NCI-H82 (cell line): ENCODE results near the gene NALCN.

Experiments
- DNase-seq: peaks from one replicate; lab custom pipeline; 2025; lab: John Stamatoyannopoulos, UW

Gene NALCN

DNA sequence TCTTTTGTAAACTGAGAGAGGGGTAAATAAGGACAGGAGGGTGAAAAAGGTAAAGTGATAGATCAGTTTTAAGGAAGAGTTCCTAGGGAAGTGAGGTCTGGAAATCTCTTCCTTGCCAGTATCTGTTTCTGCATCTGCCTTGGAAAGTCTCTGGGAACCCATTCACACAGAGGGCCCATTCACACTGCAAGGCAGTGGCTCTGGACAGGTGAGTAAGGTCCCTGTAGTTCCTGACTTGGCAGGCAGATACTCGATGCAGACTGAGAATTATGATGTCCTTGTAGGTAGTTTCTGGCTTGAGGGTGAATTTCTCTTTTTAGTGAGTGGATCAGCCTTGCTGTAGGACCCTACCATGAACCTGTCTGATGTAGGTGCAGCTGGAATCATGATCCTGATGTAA is 293.3 kb downstream of the NALCN start:
- no peak for DNase-seq

DNA sequence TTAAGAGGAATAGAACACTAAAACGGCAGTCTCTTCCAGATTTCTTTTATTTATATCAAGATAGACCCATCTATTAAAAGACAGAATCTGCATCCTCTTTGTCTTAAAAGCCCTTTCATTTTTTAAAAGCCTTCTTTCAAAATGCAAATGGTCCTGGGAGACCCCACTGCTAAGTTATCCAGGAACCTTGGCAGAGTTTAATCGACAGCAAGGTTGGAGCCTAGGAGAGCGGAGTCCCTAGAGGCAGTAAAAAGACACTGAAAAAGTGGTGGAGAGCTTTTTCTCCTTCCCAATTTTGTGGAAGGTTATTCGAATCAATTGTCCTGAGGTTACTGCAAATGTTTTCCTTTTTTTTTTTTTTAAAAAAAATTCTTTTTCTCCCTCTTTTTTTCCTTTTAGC is 294.7 kb downstream of the NALCN start:
- no peak for DNase-seq

DNA sequence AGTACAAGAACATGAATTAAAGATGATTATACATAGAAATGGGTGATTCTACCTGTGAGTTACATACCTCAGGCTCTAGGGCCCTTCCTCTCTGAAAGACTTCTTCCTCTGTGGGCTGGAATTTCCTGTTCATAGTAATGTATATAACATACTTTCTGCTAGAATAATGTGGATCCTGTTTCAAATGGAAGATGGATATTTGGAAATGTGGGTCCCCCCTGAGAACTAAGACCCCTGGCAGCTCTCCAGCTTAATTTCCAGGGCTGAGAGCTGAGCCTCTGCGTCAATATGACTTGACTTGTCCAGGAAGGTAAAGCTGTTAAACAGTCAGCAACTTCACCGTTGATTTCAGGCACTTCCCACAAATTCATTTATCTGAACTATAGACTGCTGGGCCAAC is 296.3 kb downstream of the NALCN start:
- DNase-seq: no peak

DNA sequence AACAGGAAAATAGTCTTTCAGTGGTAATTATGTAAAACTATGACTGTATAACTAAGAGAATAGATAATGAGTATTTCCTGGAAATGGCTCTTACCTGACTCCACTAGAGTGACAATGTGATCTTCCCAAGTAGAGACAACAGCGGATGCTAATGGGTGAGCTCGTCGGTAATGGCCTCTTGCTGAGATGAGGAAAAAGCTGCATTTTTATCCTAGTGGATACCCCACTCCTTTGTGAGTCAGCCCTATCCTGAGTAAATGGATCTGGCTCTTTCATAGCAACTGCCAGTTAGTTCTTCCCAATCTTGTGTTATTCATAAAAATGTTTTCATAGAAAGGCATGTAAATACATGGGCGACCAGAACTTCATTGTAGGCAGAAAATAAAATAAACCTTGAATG is 299.5 kb downstream of the NALCN start:
- no peak for DNase-seq

DNA sequence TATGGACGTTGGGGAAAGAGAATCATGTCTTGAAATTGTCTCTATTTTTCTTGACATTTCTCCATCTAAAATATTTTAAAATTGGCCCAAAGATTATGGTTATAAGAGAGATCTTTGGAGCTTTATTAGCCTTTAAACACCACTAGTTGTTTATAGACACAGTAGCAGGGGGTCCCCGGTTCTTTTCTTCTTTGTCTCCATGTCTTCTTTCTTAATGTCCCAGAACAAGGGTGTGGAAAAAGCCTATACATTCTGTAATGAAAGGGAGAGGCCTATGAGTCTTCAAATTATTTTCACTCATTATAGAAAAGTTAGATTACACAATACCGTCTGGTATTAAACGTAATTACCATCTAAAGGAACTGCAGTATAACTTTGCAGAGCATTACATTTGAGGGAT is 300.0 kb downstream of the NALCN start:
- DNase-seq: no peak

DNA sequence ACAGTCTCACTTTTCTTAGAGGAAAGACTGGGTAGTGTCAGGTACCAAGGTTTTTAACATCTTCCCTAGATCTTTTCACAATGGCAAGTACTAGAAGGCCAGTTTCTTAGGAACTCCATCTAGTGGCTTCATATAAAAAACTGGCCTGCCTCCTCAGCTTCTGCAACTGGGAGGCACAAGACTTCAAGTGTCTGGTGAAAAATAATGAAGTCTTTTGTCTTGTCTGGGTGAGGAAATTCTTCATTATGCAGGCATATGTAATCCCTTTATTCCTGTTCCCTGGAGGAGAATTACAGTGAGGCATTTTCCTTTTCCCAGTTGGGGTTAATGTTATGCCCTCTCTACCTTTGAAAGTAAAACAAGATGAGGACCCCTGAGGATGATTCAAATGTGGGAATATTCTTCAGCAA is 300.5 kb downstream of the NALCN start:
- peak; percentile 41 for DNase-seq

DNA sequence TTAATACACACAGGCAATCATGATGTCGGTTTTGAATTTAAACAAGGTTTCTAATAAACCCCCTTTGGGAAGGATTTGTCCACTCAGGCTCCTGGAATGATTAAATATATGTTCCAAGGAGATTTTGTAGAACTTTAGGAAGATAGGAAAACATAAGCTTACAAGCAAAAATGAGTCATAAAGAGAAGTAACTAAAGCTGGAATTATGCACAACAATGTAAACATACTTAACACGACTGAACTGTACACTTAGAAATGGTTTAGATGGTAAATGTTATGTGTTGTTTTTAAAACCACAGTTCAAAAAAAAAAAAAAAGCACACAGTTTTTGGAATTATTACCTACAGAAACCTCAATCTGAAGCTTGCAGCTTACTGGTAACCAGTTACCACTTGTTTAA is 304.4 kb downstream of the NALCN start:
- no peak for DNase-seq

DNA sequence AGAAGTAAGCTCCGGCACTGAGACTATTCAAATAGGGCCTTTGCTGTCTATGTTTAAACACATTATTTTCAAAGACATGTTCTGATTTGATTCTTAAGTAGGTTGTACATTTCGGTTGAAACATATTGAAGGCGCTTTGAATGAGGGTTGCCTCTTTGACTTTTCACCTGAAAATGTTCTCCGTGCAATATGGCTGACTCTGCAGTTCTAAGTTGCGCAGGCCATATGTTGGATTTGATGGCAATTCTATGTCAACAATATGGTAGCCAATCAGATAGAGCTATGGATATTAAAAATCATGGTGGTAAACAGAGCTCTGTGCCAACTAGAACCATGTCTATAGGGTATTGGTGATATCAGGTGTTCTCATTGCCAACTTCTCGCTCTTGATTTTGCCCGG is 307.3 kb downstream of the NALCN start:
- DNase-seq: no peak

DNA sequence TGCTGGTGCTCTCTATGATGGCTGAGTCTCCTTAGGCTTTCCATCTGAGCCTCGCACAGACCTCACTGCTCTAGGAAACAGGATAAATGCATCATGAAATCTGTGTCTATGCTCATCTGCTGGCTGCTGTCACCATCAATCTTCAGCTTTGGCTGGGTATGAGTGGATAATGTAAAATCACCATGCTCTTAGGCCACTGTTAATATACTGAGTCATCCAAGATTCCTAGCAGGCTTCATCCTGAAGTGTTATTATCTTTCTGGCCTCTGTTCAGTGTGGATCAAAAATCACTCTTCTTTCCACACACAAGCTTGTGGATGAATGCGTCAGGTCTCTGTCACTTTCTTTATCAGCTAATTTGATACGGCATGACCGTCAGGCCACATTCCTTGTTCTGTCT is 317.4 kb downstream of the NALCN start:
- peak; percentile 17 for DNase-seq

DNA sequence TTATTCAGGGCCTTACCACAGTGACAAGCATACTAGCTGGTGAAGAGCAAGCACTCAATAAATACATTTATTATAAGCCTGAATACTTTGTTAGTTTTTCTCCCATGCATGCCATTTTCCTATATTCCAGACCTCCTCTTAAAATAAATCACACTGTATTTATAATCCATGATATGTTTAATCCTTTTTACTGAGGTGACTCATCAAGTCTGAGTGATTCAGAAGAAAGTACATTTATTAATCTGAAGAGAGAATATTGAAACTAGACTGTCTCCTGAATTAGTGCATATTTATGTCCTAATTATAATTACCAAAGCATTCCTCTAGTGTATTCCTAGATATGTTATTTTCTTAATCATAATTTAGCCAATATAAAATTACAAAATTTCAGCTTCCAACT is 323.3 kb downstream of the NALCN start:
- no peak for DNase-seq

DNA sequence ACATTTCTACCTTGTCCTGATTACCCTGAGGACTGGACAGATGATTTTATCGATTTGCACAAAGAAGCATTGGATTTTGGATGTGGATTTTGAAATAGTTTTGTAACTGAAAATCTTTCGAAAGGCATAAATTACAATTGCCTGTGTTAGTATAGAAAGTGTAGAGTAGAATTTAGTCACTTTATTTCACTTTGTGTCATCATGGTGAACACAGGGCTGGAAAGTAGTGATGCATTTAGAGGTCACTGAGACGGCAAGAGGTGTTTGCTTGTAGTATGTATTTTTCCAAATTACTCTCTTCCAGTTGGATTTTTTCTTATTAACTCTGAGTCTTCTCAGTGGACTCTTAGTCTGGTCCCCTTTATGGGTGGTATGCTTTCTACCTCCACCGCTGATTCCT is 326.0 kb downstream of the NALCN start:
- no peak for DNase-seq

DNA sequence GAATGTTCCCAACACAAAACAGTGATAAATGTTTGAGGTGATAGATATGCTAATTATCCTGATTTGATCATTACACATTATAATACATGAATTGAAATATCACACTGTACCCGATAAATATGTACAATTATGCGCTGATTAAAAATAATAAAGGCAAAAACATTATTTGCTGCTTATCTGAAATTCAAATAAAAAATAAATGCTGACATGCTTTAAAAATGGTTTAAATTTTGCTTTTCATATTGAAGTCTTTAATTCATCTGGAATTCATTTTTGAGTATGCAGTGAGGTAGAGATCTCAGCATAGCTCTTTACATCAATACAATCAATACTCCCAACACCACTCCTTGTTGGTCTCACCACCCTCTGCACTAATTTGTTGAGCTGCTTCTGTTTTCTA is 330.8 kb downstream of the NALCN start:
- no peak for DNase-seq

DNA sequence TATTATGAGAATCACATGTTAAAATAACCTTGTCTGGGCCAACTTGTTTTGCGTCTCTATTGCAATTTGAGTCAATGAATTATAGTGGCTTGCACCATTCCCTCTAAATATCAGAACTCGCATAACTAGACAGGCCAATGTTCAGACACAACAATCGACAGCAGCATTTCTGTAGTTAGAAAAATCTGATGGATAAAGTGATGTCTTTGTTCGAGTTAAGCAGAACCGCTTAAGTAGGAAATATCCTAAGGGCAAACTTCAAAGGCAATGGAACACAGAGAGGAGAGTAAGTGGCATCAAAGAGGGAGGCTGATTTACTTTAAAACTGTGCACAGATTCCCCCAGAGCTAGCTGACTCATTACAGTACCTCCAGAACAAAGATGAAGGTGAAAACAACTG is 333.9 kb downstream of the NALCN start:
- DNase-seq: no peak

DNA sequence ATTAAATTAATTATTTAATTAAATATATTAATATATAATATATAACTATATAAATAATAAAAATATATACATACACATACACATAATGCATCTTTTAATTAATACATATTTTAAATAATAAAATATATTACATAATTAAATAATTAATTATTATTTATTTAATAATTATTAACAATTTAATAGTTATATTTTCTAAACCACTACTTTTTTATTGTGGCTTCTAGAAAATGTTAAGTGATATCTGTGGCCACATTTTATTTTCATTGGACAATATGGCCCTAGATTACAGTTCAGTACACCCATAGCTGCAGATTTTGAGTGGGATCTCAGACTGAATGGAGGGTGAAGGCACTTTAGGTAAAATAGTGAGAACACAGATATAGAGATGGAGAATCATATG is 335.7 kb downstream of the NALCN start:
- no peak for DNase-seq

DNA sequence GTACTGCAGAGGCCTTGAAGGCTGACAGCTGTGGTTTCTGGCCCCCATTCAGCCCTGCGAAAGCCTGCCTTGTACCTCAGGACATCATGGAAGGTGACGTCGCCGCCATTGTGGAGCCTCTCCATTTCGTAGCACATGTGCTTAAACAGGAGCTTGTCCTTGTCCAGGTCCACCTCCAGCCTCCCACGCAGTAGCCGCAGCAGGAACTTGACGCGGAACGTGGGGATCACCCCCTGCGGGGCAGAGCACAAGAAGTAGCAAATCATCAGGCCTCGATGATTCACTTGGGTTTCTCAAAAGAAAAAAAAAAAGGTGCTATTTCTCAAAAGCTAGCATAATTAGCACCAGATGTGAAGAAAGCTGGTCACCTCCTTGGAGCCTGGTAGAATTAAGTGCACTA is 351.0 kb downstream of the NALCN start:
- no peak for DNase-seq

DNA sequence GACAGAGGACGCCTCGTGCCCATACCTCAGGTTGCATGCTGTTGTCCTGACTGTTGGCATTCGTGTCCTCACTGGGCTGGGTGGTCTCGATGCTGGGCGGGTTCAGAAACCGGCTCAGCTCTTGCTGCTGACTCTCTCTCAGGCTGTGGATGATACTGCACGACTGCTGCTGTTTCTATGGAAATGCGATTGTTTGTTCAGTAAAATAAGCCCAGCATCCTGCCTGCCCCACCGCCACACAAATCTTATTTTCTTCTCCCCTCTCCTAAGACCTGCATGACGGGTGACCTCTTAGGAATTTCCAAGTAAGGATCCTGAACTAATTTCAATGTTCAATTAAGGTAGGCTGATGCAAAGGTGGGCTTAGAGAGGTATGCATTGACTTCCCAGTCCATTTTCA is 356.5 kb downstream of the NALCN start:
- DNase-seq: no peak

DNA sequence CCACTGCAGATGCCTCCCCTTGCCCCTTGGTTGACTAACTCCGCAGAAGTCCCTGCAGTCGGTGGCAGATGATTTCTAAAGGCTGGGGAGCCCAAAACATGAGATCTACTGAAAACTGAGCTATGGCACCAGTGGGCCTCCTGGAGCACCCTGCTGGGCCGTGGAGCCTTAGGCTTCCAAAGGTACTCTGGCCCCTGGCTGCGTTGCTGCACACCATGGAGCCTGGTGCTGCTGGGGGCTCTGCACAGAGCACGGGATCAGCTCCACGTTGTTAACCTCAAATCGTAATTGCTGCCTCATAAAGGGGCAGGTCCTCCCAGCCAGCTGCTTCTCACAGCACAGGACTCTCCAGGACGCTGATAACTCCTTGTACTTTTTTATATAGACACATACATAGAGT is 357.5 kb downstream of the NALCN start:
- no peak for DNase-seq

DNA sequence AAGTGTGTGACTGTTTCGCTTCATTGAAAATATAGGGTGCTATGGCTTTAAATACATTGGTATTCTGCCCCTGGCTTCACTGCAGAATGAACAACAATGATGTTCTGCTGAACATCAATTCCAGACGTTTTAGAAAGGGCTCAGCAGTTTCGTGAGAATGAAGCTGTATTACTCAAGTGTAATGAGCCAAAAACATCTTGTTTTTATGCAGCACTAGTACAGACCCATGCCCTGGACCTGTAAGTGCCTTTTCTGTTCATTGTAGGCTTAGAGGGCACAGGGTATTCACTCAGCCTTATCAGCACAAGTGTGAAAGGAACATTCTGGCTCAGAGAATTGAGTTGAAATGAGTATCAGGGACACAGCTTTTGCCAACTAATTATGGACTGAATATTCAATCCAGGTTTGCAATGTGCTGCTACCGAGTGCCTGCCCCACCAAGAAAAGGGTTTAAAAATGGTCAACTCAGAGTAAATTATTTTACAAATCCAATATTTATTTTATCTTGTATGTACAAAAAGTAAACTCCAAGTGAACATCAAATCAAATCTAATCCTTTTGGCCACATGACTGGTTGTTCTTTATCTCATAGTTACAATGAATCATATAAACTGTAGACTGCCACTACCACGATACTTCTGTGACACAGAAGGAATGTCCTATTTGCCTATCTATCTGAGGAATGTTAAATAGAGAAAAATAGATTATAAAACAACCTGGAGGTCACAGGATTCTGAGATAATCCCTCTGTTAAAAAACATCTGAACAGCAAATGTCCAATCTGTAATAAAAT is 362.8 kb downstream of the NALCN start:
- no peak for DNase-seq

DNA sequence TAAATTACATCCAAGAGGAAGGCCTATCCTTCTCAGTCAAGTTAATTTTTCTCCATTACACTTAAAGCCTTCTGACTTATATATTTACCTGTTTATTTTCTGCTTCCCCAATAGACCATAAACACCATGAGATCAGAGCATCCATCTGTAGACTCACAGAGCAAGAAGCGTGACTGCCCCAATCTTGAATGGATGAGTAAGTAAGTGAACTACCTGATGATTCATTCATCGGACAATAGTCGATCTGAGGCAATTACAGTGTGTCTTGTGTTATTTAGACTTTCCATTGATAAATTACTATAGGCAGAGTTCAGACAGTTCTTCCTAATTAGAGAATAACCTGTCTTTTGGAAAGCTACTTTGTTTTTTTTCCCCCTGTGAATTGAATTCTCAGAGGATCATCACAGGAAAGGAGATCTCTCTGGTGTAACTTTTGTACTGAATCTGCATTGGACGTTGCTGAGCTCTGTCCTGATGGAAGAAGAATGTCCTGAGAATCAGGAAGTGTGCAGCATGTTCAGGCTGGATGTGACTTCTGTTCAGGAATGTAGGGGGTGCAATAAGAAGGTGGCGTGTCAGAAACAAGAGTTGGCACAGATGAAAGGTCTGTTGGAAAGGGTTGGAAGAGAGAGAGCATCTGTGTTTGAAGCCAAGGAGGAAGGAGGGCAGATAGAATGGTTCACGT is 367.0 kb downstream of the NALCN start:
- DNase-seq: no peak

DNA sequence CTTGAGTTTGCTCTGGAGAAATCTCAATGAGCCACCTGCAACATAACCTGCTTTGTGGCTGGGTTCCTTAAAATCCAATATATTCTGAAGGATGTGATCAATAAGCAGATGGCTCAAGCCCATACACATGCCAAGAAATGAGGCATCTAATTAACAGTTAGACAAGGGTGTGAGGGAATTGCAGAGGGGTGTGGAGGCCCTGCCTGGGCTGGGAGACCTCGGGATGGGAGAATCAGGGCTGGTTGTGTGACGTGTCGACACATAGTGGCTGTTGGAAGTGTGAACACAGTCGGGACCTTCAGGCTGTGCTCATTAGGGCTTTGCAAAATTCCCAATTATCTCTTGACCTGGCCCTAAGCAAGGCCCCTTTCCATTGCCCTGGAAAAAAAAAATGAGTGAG is 379.8 kb downstream of the NALCN start:
- peak; percentile 62 for DNase-seq

DNA sequence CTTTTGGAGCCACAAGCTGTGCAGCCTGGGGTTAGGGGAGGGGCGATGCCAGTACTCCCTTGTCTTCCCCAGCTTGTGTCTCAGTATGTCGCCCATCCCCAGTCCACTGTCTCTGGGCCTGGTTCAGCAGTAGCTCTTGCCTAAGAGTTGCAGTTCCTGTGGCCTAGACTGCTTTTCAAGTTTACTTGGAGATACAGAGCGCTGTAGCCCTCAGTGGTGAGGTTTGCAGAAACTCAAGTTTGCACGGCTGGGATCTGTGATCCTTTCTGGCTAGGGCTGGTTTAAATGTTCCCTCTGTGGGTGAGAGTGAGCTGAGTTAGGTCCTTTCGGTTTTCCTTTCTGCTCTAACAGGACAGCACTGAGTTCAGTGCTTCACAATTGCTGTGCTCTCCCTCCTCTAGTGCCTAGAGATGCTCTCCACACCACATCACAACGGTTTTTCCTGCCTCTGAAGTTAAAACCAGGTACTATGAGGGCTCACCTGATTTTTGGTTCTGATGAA is 381.1 kb downstream of the NALCN start:
- DNase-seq: no peak

DNA sequence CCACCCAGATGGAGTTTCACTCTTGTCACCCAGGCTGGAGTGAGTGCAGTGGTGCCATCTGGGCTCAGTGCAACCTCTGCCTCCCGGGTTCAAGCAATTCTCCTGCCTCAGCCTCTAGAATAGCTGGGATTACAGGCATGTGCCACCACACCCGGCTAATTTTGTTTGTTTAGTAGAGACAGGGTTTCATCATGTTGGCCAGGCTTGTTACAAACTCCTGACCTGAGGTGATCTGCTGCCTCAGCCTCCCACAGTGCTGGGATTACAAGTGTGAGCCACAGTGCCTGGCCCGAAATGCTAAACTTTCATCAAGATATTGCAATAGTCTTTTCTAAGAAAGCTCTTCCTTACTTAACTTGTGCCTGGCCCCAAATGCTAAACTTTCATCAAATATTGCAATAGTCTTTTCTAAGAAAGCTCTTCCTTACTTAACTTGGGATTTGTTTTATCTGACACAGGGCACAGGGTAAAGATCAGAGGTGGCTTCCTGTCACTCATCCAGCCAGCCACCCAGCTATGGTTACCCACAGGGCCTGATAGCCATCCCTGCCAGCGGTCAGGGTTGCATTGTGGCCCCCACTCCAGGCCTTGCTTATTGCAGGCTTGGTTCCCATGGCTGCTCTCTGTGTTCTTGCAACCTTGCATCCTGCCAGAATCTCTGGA is 389.4 kb downstream of the NALCN start:
- no peak for DNase-seq

DNA sequence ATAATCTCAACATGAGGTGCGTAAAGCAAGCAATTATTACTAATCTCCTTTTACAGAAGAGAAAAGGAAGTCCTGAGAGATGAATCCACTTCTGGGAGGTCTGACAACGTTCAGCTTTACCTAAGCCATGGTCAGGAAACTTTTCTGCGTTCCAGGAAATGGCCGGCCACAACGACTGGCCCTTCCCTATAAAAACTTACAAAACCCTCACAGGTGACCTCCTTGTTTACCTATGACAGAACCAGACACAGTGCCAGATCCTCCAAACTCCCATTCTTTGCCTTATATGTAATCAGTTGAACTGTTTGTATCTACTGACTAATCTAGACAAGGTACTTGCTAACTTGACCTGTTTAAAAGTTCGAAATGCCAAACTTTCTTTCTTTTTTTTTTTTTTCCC is 390.0 kb downstream of the NALCN start:
- DNase-seq: no peak
